MM.1S (cell line): ENCODE results near the gene TMEM35B.

Experiments
- DNase-seq: peaks from one replicate; pipeline ENCODE4 v3.0.0-alpha.2; 2015
- H2AFZ ChIP-seq: fragments of 300-600 bp; sonication (generic); 2 replicates; pipeline ENCODE4 v1.6.0; 2016; ENCODE audit warnings: antibody characterized with exemption, low read length
- H3F3A ChIP-seq: fragments of 300-600 bp; sonication (generic); 2 replicates; pipeline ENCODE4 v1.6.1; 2016; ENCODE audit warnings: mild to moderate bottlenecking, antibody characterized with exemption, low read length, moderate library complexity, mixed read lengths; ENCODE audit not compliant: insufficient read depth
- H3K27ac ChIP-seq: fragments of 300-600 bp; sonication (generic); 2 replicates; pipeline ENCODE4 v1.5.1; 2016; ENCODE audit warnings: mild to moderate bottlenecking, low read length
- H3K27me3 ChIP-seq: fragments of 300-600 bp; sonication (generic); replicated peaks from 2 replicates; pipeline ENCODE4 v1.6.0; 2016; ENCODE audit warnings: low read length; ENCODE audit not compliant: insufficient read depth
- H3K36me3 ChIP-seq: fragments of 300-600 bp; sonication (generic); replicated peaks from 2 replicates; pipeline ENCODE4 v1.6.1; 2016; ENCODE audit warnings: mild to moderate bottlenecking, low read length, mixed read lengths; ENCODE audit not compliant: insufficient read depth
- H3K4me1 ChIP-seq: fragments of 300-600 bp; sonication (generic); 2 replicates; pipeline ENCODE4 v1.6.1; 2016; ENCODE audit warnings: low read length, mixed read lengths
- H3K4me2 ChIP-seq: fragments of 300-600 bp; sonication (generic); 2 replicates; pipeline ENCODE4 v1.6.0; 2016; ENCODE audit warnings: low read depth, low read length
- H3K4me3 ChIP-seq: fragments of 300-600 bp; sonication (generic); 2 replicates; pipeline ENCODE4 v1.5.1; 2016; ENCODE audit warnings: low read length, mixed read lengths
- H3K79me2 ChIP-seq: fragments of 300-600 bp; sonication (generic); 2 replicates; pipeline ENCODE4 v1.6.1; 2016; ENCODE audit warnings: mixed run types, low read length, mixed read lengths
- H3K9ac ChIP-seq: fragments of 300-600 bp; sonication (generic); 2 replicates; pipeline ENCODE4 v1.6.1; 2016; ENCODE audit warnings: low read length, mixed read lengths
- H3K9me2 ChIP-seq: fragments of 300-600 bp; sonication (generic); replicated peaks from 2 replicates; pipeline ENCODE4 v1.6.1; 2016; ENCODE audit warnings: mild to moderate bottlenecking, low read length, mixed read lengths; ENCODE audit not compliant: insufficient read depth
- H3K9me3 ChIP-seq: fragments of 300-600 bp; sonication (generic); replicated peaks from 2 replicates; pipeline ENCODE4 v1.6.1; 2016; ENCODE audit warnings: mild to moderate bottlenecking, low read length, mixed read lengths; ENCODE audit not compliant: insufficient read depth
- H4K20me1 ChIP-seq: fragments of 300-600 bp; sonication (generic); 2 replicates; pipeline ENCODE4 v1.6.1; 2016; ENCODE audit warnings: mild to moderate bottlenecking, low read length, moderate library complexity, mixed read lengths; ENCODE audit not compliant: insufficient read depth
- EZH2 ChIP-seq: fragments of 300-600 bp; sonication (generic); optimal IDR thresholded peaks from 2 replicates; pipeline ENCODE3; 2017; ENCODE audit warnings: low read depth, mild to moderate bottlenecking, antibody characterized with exemption, low read length, mixed read lengths
- EZH2phosphoT487 ChIP-seq: fragments of 300-600 bp; sonication (generic); IDR thresholded peaks from 2 replicates; pipeline ENCODE4 v1.6.1; 2018; ENCODE audit warnings: antibody characterized with exemption, low read length
- TF ChIP-seq, protein P1 (sequence below): fragments of 300-600 bp; sonication (generic); IDR thresholded peaks from 2 replicates; pipeline ENCODE4 v1.5.1; 2016; ENCODE audit warnings: antibody characterized with exemption, low read length, mixed read lengths

TMEM35B gene

GRCh38 chr1:34977858-34978257, 7.3 kb downstream of the TMEM35B start:
- H2AFZ ChIP-seq, result no peak overlapping the region
- no peaks in the 10 kb centered on the region for H3F3A ChIP-seq
- H4K20me1 ChIP-seq, result no peaks in the 10 kb centered on the region
- H3K79me2 ChIP-seq, result no peaks in the 10 kb centered on the region
- no peaks in the 10 kb centered on the region for H3K9me2 ChIP-seq
- no peaks in the 10 kb centered on the region for H3K4me1 ChIP-seq
- H3K27ac ChIP-seq, result no peak overlapping the region
- no peak overlapping the region for H3K4me3 ChIP-seq
- H3K9ac ChIP-seq, result no peak overlapping the region
- DNase-seq, result no peak
- no peaks in the 10 kb centered on the region for H3K9me3 ChIP-seq
- H3K27me3 ChIP-seq, result no peaks in the 10 kb centered on the region
- H3K4me2 ChIP-seq, result no peak overlapping the region
- TF ChIP-seq EZH2, result no peak
- TF ChIP-seq, protein P1, sequence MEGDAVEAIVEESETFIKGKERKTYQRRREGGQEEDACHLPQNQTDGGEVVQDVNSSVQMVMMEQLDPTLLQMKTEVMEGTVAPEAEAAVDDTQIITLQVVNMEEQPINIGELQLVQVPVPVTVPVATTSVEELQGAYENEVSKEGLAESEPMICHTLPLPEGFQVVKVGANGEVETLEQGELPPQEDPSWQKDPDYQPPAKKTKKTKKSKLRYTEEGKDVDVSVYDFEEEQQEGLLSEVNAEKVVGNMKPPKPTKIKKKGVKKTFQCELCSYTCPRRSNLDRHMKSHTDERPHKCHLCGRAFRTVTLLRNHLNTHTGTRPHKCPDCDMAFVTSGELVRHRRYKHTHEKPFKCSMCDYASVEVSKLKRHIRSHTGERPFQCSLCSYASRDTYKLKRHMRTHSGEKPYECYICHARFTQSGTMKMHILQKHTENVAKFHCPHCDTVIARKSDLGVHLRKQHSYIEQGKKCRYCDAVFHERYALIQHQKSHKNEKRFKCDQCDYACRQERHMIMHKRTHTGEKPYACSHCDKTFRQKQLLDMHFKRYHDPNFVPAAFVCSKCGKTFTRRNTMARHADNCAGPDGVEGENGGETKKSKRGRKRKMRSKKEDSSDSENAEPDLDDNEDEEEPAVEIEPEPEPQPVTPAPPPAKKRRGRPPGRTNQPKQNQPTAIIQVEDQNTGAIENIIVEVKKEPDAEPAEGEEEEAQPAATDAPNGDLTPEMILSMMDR, result no peak
- TF ChIP-seq EZH2phosphoT487, result no peak
- H3K36me3 ChIP-seq, result no peaks in the 10 kb centered on the region

DNA sequence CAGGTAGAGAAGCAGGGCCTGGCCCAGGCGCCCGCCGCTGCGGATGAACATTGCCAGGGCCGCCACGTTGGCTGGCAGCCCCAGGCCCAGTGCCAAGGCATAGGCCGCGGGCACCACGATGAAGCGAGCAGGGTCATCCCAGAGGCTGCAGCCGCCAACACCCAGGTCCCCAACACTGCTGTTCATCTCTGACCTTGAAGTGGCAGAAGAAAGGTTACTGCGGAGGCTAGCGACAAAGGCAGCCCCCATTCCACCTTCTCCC, 8.0 kb downstream of the TMEM35B start:
- no peaks in the 10 kb centered on the region for H3K27me3 ChIP-seq
- H3K27ac ChIP-seq, result no peak overlapping the region
- H3K9ac ChIP-seq, result no peak overlapping the region
- H3K9me3 ChIP-seq, result no peaks in the 10 kb centered on the region
- no peak for DNase-seq
- H3K4me1 ChIP-seq, result no peaks in the 10 kb centered on the region
- no peak overlapping the region for H2AFZ ChIP-seq
- H3K4me2 ChIP-seq, result no peak overlapping the region
- H3F3A ChIP-seq, result no peaks in the 10 kb centered on the region
- H3K36me3 ChIP-seq, result no peaks in the 10 kb centered on the region
- no peaks in the 10 kb centered on the region for H3K9me2 ChIP-seq
- TF ChIP-seq EZH2phosphoT487 (no peak), EZH2 (no peak)
- TF ChIP-seq, protein P1, result no peak
- no peak overlapping the region for H3K4me3 ChIP-seq
- H3K79me2 ChIP-seq, result no peaks in the 10 kb centered on the region
- no peaks in the 10 kb centered on the region for H4K20me1 ChIP-seq

DNA sequence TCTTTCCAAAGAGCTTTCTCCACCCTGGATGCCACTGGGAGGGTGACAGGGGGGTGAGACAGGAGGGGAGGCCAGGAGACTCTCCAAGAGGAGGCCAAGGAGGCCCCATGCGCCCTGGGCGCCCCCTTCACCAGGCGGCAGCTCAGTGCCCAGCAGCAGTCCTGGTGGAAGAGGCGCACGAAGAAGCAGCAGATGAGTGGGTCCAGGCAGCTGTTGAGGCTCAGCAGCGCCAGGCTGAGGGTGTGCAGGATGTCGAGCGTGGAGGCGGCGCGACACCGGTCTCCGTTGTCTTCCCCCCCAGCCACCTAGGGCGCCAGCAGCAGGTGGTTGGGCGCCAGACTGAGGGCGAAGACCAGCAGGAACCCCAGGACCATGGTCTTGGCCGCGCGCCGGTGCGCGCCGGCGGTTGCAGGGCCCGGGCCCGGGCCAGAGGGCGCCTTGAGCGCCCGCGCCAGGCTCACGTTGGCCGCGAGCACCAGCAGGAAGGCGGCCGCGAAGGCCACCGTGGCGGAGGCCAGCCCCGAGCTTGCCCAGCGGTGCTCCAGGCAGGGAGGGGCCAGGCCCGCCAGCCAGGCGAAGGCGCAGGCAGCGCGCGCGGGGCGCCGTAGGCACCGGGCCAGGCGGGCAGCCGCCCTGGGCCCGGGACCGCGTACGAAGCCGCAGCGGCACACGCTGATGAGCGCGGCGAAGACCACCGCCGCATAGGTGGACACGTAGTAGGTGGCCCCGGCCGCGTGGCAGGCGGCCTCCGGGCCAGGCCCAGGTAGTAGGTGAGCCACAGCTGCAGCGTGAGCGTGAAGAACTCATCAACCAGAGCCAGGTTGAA, 8.6 kb downstream of the TMEM35B start:
- TF ChIP-seq EZH2 (no peak), EZH2phosphoT487 (no peak)
- TF ChIP-seq, protein P1, result no peak
- Histone ChIP-seq H2AFZ (no peak overlapping the region), H3K4me2 (no peak overlapping the region), H4K20me1 (no peaks in the 10 kb centered on the region), H3F3A (no peaks in the 10 kb centered on the region), H3K9me2 (no peaks in the 10 kb centered on the region), H3K36me3 (no peaks in the 10 kb centered on the region), H3K9ac (no peak overlapping the region), H3K27me3 (no peaks in the 10 kb centered on the region), H3K4me1 (no peaks in the 10 kb centered on the region), H3K4me3 (no peak overlapping the region), H3K27ac (no peak overlapping the region), H3K79me2 (no peaks in the 10 kb centered on the region), H3K9me3 (no peaks in the 10 kb centered on the region)
- no peak for DNase-seq
